ENCODE results near the gene FADS1.

The FADS1 gene

GRCh38 chr11:61816736-61817455, at the start of gene FADS1:
TSS of gene FADS1 (minus strand) at chr11:61817003. CDS start at chr11:61816929, 74 bp downstream.
- DNase-seq: peak; percentile 91 to 92

- DNase-seq: no peak
These were observed 49.6 kb upstream of the FADS1 start for GRCh38 chr11:61866231-61866957.

- no peak for DNase-seq
These were observed 48.3 kb upstream of the FADS1 start for GRCh38 chr11:61864814-61865775.

- DNase-seq: no peak
These were observed 46.8 kb upstream of the FADS1 start for GRCh38 chr11:61863548-61864081.

GRCh38 chr11:61862714-61863547, 46.1 kb upstream of the FADS1 start:
- DNase-seq: no peak

GRCh38 chr11:61861634-61862033, 44.8 kb upstream of the FADS1 start:
- no peak for DNase-seq

- no peak for DNase-seq
These were observed 43.5 kb upstream of the FADS1 start for GRCh38 chr11:61860054-61860903.

- DNase-seq: no peak
These were observed 39.3 kb upstream of the FADS1 start for GRCh38 chr11:61855939-61856680.

- DNase-seq: no peak
These were observed 38.3 kb upstream of the FADS1 start for GRCh38 chr11:61854966-61855714.

- no peak for DNase-seq
These were observed 37.5 kb upstream of the FADS1 start for GRCh38 chr11:61854206-61854895.

- no peak for DNase-seq
These were observed 36.9 kb upstream of the FADS1 start for GRCh38 chr11:61853698-61854169.

GRCh38 chr11:61851900-61852295, 35.1 kb upstream of the FADS1 start:
- no peak for DNase-seq

- no peak for DNase-seq
These were observed 34.5 kb upstream of the FADS1 start for GRCh38 chr11:61851113-61851899.

GRCh38 chr11:61850687-61851086, 33.9 kb upstream of the FADS1 start:
- no peak for DNase-seq

GRCh38 chr11:61848631-61849030, 31.8 kb upstream of the FADS1 start:
- no peak for DNase-seq

GRCh38 chr11:61847914-61848581, 31.2 kb upstream of the FADS1 start:
- no peak for DNase-seq

GRCh38 chr11:61846362-61847020, 29.7 kb upstream of the FADS1 start:
- no peak for DNase-seq
